Caki2 (cell line): ENCODE results near the gene HBE1. TPM values are rescaled to one million over a fixed set of nuclear protein-coding genes. Genes with fewer than 3 reads are reported as not detected.

Experiments used
- DNase-seq: peaks from one replicate; pipeline ENCODE4 v3.0.0-alpha.2; 2015; ENCODE audit warnings: low read depth
- in situ Hi-C: cut with HindIII; loops from 2 replicates; pipeline ENCODE4 v1.10.0; 2016; ENCODE audit warnings: low sequenced_read_pairs, low pct_unique_long_range_greater_than_20kb, mixed read lengths
- total RNA-seq: library from RNA; depleted of rRNA; stranded (reverse); fragments of >200 nt; shearing (Covaris generic); gene quantifications from 2 replicates; pipeline ENCODE4 v1.2.3, GENCODE V29; 2014; ENCODE audit warnings: low replicate concordance

The HBE1 gene
- total RNA-seq, 1 experiment from 2014 or later, result not detected

DNA sequence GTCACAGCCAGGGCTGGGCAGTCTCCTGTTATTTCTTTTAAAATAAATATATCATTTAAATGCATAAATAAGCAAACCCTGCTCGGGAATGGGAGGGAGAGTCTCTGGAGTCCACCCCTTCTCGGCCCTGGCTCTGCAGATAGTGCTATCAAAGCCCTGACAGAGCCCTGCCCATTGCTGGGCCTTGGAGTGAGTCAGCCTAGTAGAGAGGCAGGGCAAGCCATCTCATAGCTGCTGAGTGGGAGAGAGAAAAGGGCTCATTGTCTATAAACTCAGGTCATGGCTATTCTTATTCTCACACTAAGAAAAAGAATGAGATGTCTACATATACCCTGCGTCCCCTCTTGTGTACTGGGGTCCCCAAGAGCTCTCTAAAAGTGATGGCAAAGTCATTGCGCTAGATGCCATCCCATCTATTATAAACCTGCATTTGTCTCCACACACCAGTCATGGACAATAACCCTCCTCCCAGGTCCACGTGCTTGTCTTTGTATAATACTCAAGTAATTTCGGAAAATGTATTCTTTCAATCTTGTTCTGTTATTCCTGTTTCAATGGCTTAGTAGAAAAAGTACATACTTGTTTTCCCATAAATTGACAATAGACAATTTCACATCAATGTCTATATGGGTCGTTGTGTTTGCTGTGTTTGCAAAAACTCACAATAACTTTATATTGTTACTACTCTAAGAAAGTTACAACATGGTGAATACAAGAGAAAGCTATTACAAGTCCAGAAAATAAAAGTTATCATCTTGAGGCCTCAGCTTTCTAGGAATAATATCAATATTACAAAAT is 18.6 kb upstream of the HBE1 start:
- DNase-seq, result no peak
- in situ Hi-C loops, result no loop called here

DNA sequence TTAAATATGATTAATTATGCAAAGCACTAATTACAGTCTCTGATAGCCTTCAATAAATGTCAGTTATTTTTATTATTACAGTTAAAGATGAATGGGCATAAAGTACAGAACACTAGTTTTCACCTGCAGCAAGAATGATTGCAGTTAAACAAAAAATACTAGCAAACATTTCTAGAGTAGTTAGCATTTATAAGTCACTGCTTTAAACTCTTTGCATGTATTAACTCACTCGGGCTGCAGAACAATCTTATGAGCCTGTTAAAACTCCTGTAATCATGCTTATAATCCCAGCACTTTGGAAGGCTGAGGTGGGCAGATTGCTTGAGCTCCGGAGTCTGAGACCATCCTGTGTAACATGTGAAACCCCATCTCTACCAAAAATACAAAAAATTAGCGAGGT is 17.2 kb upstream of the HBE1 start:
- in situ Hi-C loops, result no loop called here
- no peak for DNase-seq

GRCh38 chr11:5286351-5286750 is 16.6 kb upstream of the HBE1 start:
- no peak for DNase-seq
- in situ Hi-C loops, result no loop called here

- DNase-seq, result no peak
- in situ Hi-C loops, result no loop called here
These were observed 16.1 kb upstream of the HBE1 start for GRCh38 chr11:5285703-5286340.

DNA sequence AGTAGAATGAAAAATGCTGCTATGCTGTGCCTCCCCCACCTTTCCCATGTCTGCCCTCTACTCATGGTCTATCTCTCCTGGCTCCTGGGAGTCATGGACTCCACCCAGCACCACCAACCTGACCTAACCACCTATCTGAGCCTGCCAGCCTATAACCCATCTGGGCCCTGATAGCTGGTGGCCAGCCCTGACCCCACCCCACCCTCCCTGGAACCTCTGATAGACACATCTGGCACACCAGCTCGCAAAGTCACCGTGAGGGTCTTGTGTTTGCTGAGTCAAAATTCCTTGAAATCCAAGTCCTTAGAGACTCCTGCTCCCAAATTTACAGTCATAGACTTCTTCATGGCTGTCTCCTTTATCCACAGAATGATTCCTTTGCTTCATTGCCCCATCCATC is 14.9 kb upstream of the HBE1 start:
- no peak for DNase-seq
- in situ Hi-C loops, result no loop called here

DNA sequence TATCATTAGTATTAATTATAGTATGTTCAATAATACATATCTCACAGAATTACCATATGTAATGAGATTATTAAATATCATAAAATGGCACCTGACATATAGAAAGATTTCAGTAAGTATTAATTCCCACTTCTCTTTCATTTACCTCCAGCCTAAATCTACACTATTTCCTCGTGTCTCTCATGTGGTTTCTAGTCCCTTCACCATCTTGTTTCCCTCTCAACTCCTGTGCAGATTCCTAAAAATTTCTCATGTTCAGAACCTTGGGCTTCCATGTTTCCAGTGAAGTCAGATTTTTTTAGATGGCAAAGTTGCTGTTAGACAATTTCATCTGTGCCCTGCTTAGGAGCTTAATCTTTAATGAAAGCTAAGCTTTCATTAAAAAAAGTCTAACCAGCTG is 14.1 kb upstream of the HBE1 start:
- no peak for DNase-seq
- in situ Hi-C loops, result no loop called here

DNA sequence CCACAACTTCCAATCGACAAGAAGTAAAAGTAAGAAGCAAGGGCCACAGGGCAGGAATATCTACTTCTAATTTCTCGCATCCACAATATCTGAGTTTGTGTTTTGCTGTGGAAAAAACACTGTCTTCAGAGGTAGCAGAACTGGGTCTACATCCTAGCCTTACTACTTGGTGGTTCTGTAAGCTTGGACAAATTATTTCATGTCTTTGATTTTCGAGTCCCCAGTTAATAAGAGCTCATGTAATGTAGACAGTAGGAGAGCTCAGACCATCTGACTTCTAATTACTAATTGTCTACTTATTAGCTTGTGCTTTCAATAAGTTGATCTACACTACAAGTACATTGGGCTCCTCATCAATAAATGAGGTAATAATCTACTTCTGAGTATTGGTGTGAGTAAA is 13.3 kb upstream of the HBE1 start:
- in situ Hi-C loops, result no loop called here
- no peak for DNase-seq

GRCh38 chr11:5282628-5283027 is 12.9 kb upstream of the HBE1 start:
- DNase-seq, result no peak
- in situ Hi-C loops, result no loop called here

DNA sequence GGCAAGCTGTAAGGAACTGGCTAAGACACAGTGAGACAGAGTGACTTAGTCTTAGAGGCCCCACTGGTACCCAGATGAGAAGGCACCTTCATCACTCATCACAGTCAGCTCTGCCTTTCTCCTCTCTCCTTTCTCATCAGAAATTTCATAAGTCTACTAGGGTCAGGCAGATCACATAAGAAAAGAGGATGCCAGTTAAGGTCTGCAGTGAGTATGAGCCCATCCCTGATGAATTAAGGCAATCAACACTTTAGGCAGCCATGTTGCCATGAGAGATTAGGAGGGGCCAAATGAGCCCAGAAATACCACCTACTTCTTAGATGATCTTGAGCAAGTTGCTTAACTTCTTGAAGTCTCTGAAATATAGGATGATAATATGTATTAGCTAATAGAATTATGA is 11.9 kb upstream of the HBE1 start:
- in situ Hi-C loops, result no loop called here
- no peak for DNase-seq

GRCh38 chr11:5280582-5281102 is 10.9 kb upstream of the HBE1 start:
- in situ Hi-C loops, result no loop called here
- peak; percentile 89 for DNase-seq

- in situ Hi-C loops, result no loop called here
These were observed 9.8 kb upstream of the HBE1 start for GRCh38 chr11:5279471-5280090.

GRCh38 chr11:5277807-5278382 is 8.2 kb upstream of the HBE1 start:
- in situ Hi-C loops, result no loop called here
- no peak for DNase-seq

More at GRCh38 chr11:5279471-5280090, 9.8 kb upstream of the HBE1 start:
- no peak for DNase-seq

GRCh38 chr11:5276697-5277096 is 7.0 kb upstream of the HBE1 start:
- DNase-seq, result no peak
- in situ Hi-C loops, result no loop called here

DNA sequence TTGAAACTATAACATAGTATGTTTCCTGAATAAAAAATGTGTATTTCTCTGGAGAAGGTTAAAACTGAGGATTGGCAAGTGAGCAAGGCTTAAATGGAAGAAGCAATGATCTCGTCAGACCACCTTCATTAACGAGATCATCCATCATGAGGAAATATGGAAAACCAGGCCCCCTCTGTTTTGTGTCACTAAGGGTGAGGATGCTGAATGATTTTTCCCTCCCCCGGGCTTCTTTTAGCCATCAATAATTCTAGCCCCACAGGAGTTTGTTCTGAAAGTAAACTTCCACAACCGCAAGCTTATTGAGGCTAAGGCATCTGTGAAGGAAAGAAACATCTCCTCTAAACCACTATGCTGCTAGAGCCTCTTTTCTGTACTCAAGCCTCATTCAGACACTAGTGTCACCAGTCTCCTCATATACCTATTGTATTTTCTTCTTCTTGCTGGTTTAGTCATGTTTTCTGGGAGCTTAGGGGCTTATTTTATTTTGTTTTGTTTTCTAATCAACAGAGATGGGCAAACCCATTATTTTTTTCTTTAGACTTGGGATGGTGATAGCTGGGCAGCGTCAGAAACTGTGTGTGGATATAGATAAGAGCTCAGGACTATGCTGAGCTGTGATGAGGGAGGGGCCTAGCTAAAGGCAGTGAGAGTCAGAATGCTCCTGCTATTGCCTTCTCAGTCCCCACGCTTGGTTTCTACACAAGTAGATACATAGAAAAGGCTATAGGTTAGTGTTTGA is 5.8 kb upstream of the HBE1 start:
- no peak for DNase-seq
- in situ Hi-C loops, result no loop called here

- in situ Hi-C loops, result no loop called here
- DNase-seq, result no peak
These were observed 4.7 kb upstream of the HBE1 start for GRCh38 chr11:5274395-5274794.

DNA sequence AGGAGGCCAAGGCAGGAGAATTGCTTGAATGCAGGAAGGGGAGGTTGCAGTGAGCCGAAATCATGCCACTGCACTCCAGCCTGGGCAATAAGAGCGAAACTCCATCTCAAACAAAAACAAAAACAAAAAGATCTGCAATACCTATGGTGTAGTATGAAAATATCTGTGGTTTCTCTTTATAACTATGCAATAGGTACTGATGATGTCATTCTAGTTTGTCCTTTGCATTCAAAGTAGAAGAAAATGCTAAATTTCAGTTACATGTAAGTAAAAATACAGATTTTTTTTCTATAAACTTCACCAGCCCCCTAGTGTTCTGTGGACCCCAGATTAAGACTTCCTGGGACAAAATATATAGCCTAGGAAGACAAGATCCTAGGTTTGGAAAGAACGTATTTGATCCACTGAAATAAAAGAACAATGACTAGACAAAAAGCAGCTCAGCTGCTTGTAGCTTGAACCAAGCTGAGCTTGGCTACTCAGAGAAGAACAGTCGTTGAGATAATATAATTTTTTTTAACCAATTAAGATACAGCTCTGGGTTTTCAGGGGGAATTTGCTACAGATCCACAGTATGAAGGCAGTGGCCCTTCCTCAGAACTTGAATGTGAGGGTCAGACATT is 2.8 kb upstream of the HBE1 start:
- in situ Hi-C loops, result no loop called here
- DNase-seq, result no peak

DNA sequence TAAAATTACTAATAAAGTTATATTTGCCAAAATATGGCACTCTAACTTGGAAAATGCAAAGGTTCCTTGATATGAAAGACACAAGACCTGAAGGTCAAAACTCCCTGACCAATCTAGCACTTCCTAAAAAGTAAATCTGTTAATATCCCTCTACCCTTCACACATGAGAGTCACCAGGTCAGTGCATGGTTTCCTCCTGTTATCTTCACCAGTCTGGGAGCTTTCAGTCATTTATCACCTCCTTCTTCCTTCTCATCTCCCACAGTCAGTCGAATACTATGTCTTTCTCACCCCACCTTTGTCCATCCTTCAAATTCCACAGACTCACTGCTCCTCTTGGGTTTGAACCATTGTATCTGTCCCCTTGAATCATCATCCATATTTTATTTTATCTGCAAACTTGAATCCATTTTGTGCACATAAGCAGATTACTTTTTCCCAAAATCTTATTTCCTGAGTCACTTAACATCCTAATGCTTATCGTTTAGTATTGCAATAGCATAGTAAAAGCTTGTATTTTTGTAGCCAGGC is 2.6 kb downstream of the HBE1 start:
- in situ Hi-C loops, result no loop called here
- DNase-seq, result no peak

GRCh38 chr11:5266609-5267008 is 3.1 kb downstream of the HBE1 start:
- in situ Hi-C loops, result no loop called here
- no peak for DNase-seq
